Thymus (tissue), 11 donors: ENCODE results near the gene MCF2L. TPM values are rescaled to one million over a fixed set of nuclear protein-coding genes. Genes with fewer than 3 reads are reported as not detected.

Experiments
- DNase-seq, 9 donors: peaks; one replicate each; pipeline ENCODE4 v3.0.0-alpha.2; 2013; ENCODE audit warnings: low spot score in 9 of 9, low read depth in 6 of 9, missing footprints in 1 of 9
- H3K27ac ChIP-seq, 2 donors: one replicate each; pipeline ENCODE4 v1.5.1; 2013; ENCODE audit warnings: control low read depth in 1 of 2, low read depth in 1 of 2, low read length in 1 of 2, mild to moderate bottlenecking in 1 of 2, moderate library complexity in 1 of 2
- H3K27me3 ChIP-seq, 2 donors: one replicate each; pipeline ENCODE4 v1.5.1; 2013; ENCODE audit warnings: low read length in 1 of 2; ENCODE audit not compliant: control insufficient read depth in 2 of 2, insufficient read depth in 1 of 2
- H3K36me3 ChIP-seq, 2 donors: one replicate each; pipeline ENCODE4 v1.5.1; 2013; ENCODE audit warnings: low read length in 1 of 2, mild to moderate bottlenecking in 1 of 2, moderate library complexity in 1 of 2; ENCODE audit not compliant: control insufficient read depth in 2 of 2, insufficient read depth in 2 of 2
- H3K4me1 ChIP-seq, 2 donors: one replicate each; pipeline ENCODE4 v1.5.1; 2013; ENCODE audit warnings: low read length in 2 of 2; ENCODE audit not compliant: control insufficient read depth in 2 of 2, insufficient read depth in 2 of 2
- H3K4me3 ChIP-seq, 2 donors: one replicate each; pipeline ENCODE4 v1.5.1; 2013; ENCODE audit warnings: low read length in 2 of 2, control low read depth in 1 of 2, mild to moderate bottlenecking in 1 of 2
- H3K9me3 ChIP-seq, 2 donors: one replicate each; pipeline ENCODE4 v1.5.1; 2013; ENCODE audit warnings: low read length in 1 of 2, mild to moderate bottlenecking in 1 of 2; ENCODE audit not compliant: control insufficient read depth in 2 of 2, insufficient read depth in 1 of 2
- WGBS: extraction: QIAGEN DNeasy Blood & Tissue Kit; methylation state at CpG from one replicate; pipeline ENCODE4 v1.1.7; 2013; 5-methylcytosine and 5-hydroxymethylcytosine counted together
- polyA plus RNA-seq: library from polyadenylated mRNA; stranded (reverse); fragments of 200-250 nt; gene quantifications from one replicate; pipeline ENCODE4 v1.2.3, GENCODE V29; 2013
- total RNA-seq: library from RNA; stranded (reverse); fragments of 120-200 nt; gene quantifications from one replicate; pipeline ENCODE4 v1.2.4, GENCODE V29; 2013
- donor health status: healthy.

The MCF2L gene
- total and polyA plus RNA-seq, 2 donors: 13.0 to 28.6 TPM

DNA sequence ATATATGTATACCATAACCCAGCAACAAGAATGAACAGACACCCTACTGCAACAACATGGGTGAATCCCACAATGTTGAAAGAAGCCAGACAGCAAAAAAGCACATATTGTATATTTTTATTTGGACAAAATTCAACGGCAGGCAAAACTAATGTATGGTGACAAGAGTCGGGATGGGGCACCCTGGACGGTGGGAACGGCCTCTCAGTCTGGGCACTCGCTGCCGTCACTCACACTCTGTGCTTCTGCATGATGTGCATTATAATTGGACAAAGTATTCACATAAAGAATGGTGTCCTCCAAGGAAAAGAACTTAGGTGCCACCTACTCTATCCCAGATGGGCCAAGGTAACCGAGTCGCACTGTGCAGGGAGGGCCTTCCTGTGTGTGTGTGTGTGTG lies 71.0 kb downstream of the MCF2L start:
- 84% methylated on average over 8 of the region's 8 CpGs for WGBS
- Histone ChIP-seq H3K27me3 (peaks cover 0 to 2% of the 10 kb centered on the region in 2 donors), H3K36me3 (no peaks in the 10 kb centered on the region), H3K4me3 (no peak overlapping the region), H3K9me3 (peaks cover 0 to 1% of the 10 kb centered on the region in 2 donors), H3K4me1 (no peaks in the 10 kb centered on the region), H3K27ac (no peak overlapping the region)
- DNase-seq: no peak

DNA sequence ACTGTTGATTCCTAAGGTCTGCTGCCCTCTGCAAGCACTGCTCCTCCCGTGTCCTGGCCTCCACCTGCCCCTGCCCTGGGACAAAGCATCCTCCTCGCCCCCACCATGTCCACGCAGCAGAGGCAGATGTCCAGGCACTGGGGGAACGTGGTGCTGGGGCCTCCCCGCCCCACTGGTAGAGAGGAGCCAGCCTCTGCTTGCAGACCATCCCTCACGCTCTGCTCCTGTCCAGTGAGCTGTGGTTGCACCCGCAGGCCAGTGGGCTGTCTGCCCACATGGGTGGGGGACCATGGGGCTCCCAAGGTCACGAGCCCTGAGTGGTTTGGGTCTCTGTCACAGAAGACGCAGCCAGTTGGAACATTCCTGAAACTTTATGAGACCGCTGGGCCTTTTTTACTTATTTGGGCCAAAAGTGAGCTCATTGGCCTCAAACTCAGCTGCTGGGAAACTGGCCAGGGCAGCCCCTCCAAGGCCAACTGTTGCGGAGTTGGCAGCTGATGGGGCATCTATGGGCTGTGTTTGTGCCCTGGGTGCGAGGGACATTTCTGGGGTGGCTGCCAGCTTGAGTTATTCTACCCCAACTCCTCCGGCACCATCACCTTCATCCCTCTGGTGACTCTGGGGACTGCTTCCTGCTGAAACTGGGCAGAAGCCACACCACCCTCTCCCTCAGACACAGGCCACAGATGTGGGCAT lies 71.7 kb downstream of the MCF2L start:
- Histone ChIP-seq H3K27me3 (peaks cover 0 to 2% of the 10 kb centered on the region in 2 donors), H3K4me1 (no peaks in the 10 kb centered on the region), H3K27ac (no peak overlapping the region), H3K4me3 (no peak overlapping the region), H3K9me3 (peaks cover 0 to 1% of the 10 kb centered on the region in 2 donors), H3K36me3 (no peaks in the 10 kb centered on the region)
- WGBS: 96% methylated on average over 13 of the region's 13 CpGs
- no peak for DNase-seq

DNA sequence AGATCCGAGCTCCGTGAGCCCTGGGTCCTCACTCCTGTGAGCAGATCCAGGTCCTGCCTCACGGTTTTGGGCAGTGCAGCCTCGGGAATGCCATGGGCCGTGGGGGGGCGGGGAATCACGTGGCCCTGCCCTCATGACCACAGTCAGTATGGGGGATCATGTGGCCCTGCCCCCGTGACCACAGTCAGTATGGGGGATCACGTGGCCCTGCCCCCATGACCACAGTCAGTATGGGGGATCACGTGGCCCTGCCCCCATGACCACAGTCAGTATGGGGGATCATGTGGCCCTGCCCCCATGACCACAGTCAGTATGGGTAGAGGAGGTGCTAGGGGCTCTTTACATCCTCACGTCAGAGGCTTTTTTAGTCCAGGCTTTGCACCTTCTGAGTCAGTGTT lies 72.3 kb downstream of the MCF2L start:
- Histone ChIP-seq H3K9me3 (peaks cover 0 to 1% of the 10 kb centered on the region in 2 donors), H3K27ac (no peak overlapping the region), H3K27me3 (peaks cover 0 to 2% of the 10 kb centered on the region in 2 donors), H3K36me3 (no peaks in the 10 kb centered on the region), H3K4me3 (no peak overlapping the region), H3K4me1 (no peaks in the 10 kb centered on the region)
- 88% methylated on average over 11 of the region's 11 CpGs for WGBS
- DNase-seq: no peak

DNA sequence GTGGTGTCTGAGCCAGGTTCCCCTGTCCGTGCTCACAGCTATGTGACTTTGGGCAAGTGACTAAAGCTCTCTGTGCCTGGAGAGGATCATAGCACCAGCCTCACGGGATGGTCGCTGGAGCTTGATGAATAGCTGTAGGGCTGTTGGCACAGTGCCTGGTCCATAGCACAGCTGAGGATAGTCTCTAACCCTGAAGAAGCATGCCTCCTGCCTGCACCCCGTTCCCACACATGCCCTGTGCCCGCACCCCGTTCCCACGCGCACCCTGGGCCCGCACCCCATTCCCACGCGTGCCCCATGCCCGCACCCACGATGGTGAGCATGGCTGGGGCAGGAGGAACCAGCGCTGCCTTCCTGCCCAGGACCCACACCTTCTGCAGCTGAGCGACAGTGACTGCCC lies 72.9 kb downstream of the MCF2L start:
- peaks cover 0 to 2% of the 10 kb centered on the region in 2 donors for H3K27me3 ChIP-seq
- DNase-seq: no peak
- no peaks in the 10 kb centered on the region for H3K4me1 ChIP-seq
- peaks cover 0 to under 1% of the 10 kb centered on the region in 2 donors for H3K9me3 ChIP-seq
- WGBS: 92% methylated on average over 15 of the region's 15 CpGs
- no peak overlapping the region for H3K4me3 ChIP-seq
- no peaks in the 10 kb centered on the region for H3K36me3 ChIP-seq
- no peak overlapping the region for H3K27ac ChIP-seq

DNA sequence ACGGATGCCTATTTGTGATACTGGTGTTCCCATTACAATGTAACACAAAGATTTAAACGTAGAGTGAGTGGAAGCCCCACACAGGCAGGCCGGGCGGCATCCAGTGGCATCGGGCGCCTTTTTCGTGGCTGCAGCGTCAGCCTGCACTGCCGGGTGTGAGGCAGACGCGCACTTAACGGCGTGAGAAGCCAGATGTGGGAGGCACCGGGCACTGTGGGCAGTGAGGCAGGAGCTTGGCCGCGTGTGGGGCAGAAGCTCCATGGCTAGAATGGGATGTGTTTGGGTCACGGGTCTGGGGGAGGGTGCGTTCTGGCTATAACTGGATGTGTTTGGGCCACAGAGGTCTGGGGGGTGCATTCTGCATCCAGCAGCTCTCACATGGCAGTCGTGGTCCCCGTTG lies 73.4 kb downstream of the MCF2L start:
- no peak overlapping the region for H3K4me3 ChIP-seq
- H3K27me3 ChIP-seq: peaks cover 0 to 2% of the 10 kb centered on the region in 2 donors
- DNase-seq: no peak
- H3K36me3 ChIP-seq: peaks cover 0 to under 1% of the 10 kb centered on the region in 2 donors
- H3K4me1 ChIP-seq: no peaks in the 10 kb centered on the region
- H3K9me3 ChIP-seq: no peaks in the 10 kb centered on the region
- WGBS: 96% methylated on average over 20 of the region's 20 CpGs
- H3K27ac ChIP-seq: no peak overlapping the region

DNA sequence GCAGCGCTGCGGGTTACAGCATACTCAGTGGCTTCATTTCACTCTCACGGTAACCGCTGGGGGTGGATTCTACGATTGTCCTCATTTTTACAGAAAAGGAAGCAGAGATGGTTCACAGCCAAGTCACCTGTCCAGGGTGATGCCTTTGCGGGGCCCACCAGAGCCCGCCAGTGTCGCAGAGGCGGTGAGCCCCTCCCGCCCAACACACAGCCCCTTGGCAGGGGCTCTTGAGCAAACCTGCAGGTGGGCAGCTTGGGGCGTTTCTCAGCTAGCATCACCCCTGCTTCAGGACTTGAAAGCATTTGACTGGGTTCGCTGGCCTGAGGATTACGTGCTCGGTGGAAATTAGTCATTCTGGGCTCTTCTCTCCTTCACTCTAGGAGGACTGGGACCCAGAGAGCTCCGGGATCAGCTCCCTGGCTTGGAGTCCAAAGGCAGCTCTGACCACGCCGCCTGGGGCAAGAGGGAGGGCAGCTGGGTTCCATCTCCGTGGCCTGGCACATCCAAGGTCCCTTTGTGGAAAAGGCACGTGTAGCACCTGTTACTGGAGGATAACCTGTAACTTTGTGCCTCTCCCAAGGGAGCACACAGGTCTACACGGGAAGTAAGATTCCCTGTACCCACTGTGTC lies 74.1 kb downstream of the MCF2L start:
- no peak overlapping the region for H3K27ac ChIP-seq
- H3K27me3 ChIP-seq: no peaks in the 10 kb centered on the region
- 95% methylated on average over 20 of the region's 20 CpGs for WGBS
- no peaks in the 10 kb centered on the region for H3K9me3 ChIP-seq
- peaks cover 0 to 3% of the 10 kb centered on the region in 2 donors for H3K36me3 ChIP-seq
- H3K4me1 ChIP-seq: no peaks in the 10 kb centered on the region
- DNase-seq: no peak
- H3K4me3 ChIP-seq: no peak overlapping the region

DNA sequence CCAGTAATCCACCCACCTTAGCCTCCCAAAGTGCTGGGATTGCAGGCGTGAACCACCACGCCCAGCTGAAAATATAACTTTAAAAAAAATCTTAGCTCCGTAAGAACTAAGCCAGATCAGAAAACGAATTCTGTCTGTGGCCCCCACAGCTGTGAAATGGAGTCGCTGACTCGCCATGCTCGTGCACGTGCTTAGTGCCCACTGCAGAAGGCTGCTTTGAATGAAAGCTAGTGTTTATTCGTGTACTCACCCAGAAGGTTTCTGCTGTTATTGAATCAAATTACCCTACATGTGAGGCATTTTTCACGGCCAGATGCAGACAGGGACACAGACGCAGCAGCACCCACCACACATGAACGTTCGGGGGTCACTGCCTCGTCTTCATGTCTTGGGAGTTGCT lies 74.9 kb downstream of the MCF2L start:
- Histone ChIP-seq H3K4me1 (no peaks in the 10 kb centered on the region), H3K27me3 (no peaks in the 10 kb centered on the region), H3K9me3 (no peaks in the 10 kb centered on the region), H3K27ac (no peak overlapping the region), H3K36me3 (peaks cover 0 to 3% of the 10 kb centered on the region in 2 donors), H3K4me3 (no peak overlapping the region)
- 95% methylated on average over 14 of the region's 14 CpGs for WGBS
- DNase-seq: no peak

DNA sequence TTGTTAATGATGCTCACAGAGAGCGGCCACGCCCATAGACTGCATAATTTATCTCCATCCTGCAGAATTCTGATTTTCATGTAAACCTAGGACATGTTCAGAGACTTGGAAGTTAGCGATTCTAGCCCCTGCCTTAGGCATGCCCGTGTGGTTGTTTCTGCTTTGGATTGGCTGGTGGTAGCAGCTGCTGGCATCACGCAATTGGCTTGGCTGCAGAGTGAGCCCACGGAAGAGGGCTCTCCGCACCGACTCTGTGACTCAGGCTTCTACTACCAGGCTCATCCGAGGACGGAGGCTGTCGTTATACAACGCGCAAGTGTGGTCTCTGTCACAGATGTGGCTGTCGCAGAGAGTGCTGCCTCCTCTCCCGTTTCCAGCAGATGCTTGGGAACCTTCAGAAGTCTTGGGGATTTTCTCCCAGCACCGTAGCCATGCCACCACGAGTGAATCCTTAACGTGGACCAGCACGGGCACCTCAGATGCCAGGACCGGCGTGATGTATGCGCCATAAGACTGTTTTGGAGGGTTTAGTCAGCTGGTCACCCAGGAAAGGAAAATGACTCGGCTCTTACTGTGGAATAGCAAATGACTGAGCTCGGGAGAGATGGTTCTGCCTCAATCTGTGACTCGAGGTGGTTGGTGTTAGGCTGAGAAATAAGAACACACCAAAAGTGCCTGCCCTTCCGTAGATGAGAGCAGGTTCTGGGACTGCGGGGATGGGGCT lies 75.5 kb downstream of the MCF2L start:
- Histone ChIP-seq H3K9me3 (no peaks in the 10 kb centered on the region), H3K36me3 (peaks cover 0 to 3% of the 10 kb centered on the region in 2 donors), H3K27ac (no peak overlapping the region), H3K27me3 (no peaks in the 10 kb centered on the region), H3K4me3 (no peak overlapping the region), H3K4me1 (no peaks in the 10 kb centered on the region)
- no peak for DNase-seq
- 94% methylated on average over 27 of the region's 27 CpGs for WGBS
